Measurements from ENCODE around the gene PACS1.

GRCh38 chr11:66283461-66284105 is 213.5 kb downstream of the PACS1 start:
- TF ChIP-seq CTCF (IDR thresholded peaks at IDR 0.05) (no peak), POLR2A (IDR thresholded peaks at IDR 0.05) (no peak)

All from right lobe of liver (tissue), 4 donors.